ENCODE data around the gene PDX1.

The PDX1 gene

DNA sequence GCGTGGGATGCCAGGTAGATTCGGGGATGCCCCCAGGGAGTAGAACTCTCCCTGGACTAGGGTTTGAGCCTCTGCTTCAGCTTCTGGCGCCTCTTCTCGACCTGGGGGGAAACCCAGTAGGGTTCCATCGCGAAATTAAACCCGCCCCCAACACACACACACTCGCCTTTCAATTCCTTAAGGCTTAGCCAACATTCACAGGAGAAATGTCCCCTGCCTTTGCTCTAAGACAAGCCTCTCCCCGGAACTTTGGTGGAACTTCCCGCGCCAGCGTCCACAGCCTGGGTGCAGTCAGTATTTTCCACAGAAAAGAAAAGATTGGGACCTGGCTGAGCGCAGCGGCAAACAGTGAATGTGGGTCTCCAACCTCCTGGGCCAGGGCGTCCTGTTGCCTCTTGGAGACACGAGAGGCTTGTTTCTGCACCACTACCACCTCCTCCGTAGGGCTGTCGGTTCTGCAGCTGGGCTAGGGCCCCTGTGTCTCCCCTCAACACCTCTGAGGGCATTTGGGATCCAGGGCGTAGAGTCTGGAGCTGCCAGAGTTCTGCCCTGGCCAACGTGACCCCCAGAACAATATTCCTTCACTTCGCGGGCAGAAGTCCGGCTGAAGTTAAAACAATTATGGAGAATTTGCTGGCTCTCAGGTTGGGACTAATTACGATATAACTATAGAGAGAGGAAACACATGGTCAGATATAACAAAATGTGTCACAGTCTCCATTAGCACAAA is 3.2 kb downstream of the PDX1 start:
- no peak for DNase-seq

DNA sequence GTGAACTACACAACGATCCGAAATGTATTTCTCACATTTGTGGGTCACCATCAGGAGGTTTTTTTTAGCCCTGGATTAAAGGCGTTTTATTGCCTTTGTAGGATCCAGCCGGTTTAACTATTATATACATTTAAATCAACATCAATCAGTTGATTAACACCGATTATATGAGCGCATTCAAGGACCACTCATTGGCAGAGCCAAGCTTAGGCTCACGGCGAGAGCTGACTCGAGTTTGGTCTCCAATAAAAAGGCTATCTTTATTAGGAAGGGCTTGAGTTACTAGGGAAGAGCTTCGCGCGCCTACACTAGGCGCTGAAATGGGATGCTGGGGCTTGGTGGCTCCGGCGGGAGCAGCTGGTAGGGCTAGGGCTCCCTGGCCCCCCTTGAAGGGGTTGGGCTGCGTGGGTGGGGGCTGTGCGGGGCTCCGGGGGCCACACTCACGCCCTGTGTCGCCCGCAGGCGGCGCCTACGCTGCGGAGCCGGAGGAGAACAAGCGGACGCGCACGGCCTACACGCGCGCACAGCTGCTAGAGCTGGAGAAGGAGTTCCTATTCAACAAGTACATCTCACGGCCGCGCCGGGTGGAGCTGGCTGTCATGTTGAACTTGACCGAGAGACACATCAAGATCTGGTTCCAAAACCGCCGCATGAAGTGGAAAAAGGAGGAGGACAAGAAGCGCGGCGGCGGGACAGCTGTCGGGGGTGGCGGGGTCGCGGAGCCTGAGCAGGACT is 4.2 kb downstream of the PDX1 start:
- DNase-seq: no peak

DNA sequence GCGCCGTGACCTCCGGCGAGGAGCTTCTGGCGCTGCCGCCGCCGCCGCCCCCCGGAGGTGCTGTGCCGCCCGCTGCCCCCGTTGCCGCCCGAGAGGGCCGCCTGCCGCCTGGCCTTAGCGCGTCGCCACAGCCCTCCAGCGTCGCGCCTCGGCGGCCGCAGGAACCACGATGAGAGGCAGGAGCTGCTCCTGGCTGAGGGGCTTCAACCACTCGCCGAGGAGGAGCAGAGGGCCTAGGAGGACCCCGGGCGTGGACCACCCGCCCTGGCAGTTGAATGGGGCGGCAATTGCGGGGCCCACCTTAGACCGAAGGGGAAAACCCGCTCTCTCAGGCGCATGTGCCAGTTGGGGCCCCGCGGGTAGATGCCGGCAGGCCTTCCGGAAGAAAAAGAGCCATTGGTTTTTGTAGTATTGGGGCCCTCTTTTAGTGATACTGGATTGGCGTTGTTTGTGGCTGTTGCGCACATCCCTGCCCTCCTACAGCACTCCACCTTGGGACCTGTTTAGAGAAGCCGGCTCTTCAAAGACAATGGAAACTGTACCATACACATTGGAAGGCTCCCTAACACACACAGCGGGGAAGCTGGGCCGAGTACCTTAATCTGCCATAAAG is 4.8 kb downstream of the PDX1 start:
- DNase-seq: no peak

DNA sequence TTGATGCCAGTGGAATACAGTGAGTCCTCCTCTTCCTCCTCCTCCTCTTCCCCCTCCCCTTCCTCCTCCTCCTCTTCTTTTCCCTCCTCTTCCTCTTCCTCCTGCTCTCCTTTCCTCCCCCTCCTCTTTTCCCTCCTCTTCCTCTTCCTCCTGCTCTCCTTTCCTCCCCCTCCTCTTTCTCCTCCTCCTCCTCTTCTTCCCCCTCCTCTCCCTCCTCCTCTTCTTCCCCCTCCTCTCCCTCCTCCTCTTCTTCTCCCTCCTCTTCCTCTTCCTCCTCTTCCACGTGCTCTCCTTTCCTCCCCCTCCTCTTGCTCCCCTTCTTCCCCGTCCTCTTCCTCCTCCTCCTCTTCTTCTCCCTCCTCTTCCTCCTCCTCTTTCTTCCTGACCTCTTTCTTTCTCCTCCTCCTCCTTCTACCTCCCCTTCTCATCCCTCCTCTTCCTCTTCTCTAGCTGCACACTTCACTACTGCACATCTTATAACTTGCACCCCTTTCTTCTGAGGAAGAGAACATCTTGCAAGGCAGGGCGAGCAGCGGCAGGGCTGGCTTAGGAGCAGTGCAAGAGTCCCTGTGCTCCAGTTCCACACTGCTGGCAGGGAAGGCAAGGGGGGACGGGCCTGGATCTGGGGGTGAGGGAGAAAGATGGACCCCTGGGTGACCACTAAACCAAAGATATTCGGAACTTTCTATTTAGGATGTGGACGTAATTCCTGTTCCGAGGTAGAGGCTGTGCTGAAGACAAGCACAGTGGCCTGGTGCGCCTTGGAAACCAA is 5.6 kb downstream of the PDX1 start:
- no peak for DNase-seq

DNA sequence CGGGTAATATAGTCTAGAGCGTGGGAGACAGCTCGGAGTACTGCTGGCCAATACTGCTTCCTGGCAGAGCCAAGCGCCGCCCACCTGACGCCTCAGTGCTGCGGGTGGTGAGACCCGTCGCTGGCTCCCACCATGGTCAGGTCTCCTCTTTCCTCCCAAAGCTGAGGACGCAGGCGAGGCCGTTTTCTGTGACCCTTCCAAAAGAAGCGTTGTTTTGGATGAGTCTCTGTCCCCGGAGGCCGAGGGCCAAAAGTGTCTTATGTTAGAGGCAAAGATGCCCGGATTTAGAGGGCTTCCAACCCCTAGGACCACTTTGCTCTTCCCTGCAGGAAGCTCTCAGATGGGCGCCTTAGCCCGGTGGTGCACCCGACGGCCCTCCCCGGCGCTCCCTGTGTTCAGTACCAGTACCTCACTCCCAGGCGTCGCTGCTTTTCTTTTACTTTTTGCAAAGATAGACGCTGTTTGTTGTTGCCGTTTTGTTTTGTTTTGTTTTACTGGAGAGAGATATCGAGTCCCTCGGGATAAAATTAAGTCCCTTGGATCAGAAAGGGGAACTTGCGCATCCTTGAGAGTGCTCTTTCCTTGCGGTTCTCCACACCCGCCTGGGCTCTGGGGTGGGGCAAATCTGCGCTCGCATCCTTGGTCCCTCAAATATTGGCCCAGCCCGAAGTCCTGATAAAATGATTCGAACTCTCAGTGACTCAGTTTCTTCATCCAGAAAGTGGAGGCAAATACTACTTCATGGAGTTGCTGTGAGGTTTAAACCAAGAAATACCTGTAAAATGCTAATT is 7.0 kb downstream of the PDX1 start:
- no peak for DNase-seq

DNA sequence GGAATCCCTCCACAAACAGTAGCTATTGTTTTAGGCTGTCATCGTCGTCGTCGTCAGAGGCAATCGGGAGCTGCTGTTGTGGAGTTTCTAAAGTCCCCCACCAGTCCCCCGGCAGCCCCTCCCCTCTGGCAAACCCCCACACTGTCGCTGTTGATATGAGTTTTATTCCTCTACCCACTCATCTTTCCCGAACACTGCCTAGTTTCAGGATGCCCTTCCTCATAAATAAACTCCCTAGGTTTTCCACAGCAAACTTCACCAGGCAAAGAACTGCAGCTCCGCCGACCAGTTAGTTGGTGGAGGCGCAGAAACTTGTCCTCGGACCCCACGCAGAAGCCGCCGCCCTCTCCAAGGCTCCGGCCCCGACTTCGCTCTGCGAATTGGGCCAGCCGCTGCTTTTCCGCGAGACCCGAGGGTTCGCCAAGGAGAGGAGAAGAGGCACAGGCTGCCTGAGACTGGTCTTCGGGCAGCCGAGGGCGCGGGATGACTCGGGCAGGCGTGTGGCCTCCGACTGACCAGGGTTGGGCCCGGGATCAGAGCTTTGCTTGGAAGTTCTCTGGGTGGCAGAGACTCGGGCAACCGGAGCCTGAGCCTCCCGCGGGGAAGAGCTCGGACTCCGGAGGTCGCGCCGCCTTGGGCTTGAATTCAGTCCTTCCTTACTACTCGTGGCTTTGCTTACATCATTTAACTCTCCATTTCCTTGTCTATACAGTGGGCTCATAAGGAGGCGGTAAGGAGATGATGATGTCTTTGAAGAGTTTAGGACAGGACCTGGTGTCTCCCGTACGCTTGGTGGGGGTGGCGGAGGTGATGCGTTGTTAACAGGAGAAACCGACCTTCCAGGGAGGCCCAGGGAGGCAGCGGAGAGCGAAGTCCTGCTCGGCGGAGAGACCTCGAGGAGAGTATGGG is 7.9 kb downstream of the PDX1 start:
- no peak for DNase-seq

DNA sequence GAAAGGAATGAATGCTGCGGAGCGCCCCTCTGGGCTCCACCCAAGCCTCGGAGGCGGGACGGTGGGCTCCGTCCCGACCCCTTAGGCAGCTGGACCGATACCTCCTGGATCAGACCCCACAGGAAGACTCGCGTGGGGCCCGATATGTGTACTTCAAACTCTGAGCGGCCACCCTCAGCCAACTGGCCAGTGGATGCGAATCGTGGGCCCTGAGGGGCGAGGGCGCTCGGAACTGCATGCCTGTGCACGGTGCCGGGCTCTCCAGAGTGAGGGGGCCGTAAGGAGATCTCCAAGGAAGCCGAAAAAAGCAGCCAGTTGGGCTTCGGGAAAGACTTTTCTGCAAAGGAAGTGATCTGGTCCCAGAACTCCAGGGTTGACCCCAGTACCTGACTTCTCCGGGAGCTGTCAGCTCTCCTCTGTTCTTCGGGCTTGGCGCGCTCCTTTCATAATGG is 8.6 kb downstream of the PDX1 start:
- no peak for DNase-seq

DNA sequence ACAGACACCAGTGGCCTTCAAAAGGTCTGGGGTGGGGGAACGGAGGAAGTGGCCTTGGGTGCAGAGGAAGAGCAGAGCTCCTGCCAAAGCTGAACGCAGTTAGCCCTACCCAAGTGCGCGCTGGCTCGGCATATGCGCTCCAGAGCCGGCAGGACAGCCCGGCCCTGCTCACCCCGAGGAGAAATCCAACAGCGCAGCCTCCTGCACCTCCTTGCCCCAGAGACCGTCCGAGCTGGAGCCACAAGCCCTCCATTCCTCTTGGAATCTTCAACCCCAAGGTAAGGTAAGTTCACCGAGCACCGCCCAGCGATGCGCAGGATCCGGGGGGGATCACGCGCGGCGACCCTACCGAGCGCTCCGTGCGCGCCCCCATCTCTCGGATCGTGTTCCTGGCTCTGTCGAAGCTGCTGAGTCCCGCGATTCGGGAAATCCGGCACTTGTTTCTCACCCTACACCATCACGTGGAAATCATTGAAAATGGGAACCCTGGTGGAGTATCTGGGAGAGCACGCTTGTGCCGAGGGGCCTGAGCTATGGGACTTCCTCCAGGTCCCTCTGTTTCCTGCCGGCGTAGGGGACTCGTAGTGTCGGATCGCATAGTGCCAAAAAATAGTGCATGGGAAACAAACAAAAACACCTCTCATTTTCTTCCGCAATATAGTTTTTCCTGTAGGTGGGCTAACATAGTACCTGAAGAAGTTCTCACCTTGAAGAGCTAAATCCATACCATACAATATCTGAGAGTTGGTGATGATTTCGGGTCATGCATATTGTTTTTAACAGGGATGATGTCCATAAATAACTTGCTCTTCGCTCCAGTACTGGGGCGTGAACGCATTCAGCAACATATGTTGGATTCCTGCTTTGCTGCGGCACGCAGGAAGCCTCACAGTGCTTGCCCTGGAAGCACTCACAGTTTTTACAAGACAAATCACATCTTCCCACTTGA is 9.3 kb downstream of the PDX1 start:
- DNase-seq: no peak

DNA sequence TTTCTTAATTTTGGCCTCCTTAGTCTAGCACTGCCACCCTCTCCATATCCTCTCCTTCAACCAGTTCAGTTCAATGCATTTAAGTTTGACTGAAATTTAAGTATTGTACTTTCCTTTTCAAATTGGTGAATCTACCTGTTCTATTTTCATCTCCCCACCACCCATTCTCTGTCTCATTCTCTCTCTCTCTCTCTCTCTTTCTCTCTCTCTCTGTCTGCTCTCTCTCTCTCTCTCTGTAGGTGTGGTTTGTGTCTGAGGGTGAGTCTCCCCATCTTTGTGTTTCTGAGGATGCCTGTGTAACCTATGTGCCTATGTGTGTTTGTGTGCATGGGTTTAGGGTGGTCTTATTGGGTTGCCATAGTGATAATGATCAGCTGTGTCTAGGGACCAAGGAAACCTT is 10.1 kb downstream of the PDX1 start:
- DNase-seq: no peak

DNA sequence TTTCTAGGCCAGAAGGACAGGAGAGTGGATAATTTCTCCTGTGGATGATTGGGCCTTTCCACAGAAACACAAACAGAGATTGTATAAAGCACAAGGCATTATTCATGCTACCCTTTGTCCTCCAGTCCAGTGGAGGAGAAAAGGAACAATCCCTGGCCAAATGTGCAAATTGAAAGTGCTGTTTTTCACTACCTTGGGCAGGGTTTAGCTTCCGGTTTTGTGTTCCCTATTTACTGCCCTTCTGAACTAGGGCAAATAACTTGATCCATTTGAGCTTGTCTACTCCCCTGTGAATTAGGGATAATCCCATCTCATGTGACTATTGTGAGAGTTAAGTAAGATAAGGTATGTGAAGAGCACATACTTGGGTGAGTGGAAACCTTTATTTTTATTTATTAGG is 13.3 kb downstream of the PDX1 start:
- no peak for DNase-seq

DNA sequence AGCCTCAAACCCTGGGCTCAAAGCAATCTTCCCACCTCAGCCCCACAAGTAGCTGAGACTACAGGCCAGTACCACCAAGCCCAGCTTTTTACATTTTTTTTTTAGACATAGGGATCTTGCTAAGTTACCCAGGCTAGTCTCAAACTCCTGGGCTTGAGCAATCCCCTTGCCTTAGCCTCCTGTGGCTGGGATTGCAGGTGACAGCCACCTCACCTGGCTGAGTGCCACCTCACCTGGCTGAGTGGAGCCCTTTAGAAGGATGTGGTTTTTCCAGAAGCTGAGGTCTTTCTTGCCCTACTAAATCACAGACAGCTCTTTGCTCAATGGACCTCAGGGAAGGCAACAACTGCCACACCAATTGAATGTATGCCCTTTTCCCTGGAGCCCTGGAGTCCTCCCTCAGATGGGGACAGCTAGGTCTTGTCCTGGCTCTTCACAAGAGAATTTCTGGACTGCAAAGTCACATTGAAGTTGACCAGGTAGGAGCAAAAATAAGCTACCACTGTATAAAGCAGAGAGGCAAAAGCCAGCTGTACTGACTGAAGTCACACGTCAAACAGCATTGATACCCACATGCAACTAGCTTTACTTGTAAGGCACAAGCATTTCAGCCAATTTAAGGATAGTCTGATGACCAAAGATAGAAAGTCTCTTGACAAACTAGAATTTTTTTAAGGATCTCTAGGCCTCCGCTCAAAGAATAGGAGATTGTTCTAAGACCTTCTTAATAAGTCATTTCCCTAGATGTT is 14.0 kb downstream of the PDX1 start:
- DNase-seq: no peak

DNA sequence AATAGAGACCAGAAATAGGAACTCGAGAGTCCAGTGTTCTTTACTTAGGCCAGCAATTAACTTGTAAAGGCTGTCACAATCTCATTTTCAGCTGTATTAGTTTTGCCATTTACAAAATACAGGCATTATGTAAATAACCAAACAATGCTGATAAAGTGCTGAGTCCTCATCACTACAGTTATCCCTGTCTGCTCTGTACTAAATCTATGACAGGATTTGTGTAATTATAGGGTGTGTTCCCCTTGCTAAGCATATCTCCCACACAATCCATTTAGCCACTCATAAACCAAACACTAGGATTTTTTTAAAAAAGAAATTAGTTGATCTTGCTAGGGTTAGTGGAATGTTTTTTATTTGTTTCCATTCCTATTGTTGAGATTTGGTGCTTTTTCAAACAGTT is 23.2 kb downstream of the PDX1 start:
- no peak for DNase-seq

DNA sequence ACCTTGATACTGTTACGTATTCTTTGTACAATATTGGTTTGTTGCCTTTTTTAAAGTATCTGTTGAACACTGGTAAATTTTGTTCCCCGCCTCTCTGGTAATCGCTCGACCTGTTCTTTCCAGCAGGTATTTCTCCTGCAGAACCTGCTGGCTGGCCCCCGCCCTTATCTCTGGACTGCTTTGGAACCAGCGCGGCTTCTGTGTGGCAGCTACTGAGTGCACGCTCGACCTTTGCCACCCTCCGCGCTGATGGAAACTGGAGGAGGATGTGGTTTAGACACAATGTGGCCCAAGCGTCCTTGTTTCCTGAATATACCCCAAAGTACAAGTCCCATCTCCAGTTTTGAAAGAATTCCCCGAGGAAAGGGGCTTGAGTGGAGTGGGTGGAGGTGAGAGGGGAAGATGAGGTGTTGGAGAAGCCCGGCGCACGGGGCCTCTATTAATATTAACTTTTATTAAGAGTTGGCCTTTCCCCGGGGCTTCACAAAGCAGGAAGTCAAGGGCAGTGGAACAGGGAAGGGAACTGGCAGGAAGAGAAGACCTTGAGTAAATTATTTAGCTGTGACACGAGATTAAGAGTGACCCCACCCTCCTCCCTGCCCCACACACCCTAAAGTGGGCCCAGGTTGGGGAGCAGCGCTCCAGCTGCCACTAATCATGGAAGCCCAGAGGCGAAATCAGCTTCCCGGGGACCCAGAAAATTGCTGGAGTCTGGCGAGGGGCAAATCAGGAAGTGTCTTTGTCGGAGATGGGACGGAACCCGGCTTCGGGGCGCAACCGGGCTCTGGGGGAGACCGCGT is 33.3 kb downstream of the PDX1 start:
- DNase-seq: no peak

DNA sequence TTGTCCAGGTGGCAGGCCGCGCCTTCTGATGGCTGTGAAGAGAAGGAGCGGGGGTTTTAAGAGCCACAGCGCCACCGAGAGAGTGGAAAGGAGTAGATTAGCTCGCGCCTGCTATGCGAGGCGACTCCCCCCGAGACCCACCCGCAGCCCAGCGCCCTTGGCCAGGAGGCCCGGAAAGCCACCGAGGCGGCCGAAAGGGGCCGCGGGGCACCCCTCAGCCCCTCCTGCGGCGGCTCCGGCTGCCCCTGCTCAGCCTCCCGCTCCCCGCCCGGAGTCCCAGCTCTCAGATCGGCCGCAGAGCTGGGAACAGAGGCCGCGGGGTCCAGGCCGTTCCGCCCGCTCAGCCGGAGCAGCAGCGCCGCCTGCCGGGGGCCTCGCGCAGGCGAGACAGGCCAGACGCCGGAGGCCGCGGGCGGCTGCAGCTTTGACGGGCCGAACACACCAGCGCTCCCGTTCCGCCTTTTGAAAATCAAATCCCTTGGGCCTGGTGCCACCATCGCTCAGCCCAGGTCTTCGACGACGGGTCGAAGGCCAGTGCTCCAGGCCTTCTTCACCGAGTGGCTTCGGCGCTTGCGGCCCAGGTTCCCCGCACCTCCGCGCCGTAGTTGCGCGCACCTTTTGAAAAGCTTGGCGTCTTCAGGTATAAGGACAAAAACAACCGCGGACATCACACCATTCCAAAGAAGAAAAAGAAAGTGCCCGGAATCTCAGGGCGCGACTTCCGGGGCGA is 34.0 kb downstream of the PDX1 start:
- DNase-seq: no peak

DNA sequence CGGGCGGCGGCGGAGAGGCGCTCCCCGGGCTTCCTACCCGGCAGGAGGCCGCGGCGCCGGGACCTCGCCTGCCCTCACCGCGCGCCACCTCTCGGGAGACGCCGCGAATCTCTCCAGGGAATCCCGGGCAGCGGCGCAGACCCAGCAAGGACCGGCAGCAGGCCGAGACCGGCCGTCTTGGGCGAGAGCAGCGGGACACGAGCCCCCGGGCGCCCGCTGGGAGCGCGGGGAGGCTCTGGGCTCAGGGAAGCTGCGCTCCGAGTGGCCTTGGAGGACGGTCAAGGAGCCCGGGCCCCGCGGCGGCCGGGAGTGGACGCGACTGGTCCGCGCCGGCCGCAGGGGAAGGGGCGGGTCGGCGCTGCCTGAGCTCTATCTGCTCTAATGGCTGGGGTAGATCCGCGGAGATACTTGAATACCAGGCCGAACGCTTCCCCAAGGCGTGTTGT is 34.6 kb downstream of the PDX1 start:
- no peak for DNase-seq

DNA sequence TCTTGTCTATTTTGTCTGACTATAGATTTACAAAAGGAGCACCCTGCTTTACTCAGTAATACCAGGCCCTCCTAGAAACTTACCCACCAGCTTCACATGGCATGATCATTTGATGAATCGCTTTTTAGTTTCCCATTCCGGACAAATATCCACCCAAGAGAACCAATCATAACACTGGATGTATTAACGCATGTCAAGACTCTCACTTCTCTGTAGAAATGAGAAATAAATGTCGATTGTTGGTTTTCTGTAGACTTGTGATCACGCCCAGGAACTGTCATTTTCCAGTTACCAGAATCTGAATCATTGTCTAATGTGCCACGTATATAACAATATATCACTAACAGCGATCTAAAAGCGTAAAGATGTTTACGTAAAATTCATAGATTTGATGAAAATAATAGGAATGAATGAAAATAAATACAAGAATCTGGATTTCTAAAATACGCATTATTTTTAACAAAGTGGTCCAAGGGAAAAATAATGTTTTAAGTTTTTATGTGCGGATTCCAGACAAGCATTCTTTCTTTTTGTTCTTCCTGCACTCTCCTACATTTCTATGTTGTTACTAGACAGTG is 35.3 kb downstream of the PDX1 start:
- DNase-seq: no peak

DNA sequence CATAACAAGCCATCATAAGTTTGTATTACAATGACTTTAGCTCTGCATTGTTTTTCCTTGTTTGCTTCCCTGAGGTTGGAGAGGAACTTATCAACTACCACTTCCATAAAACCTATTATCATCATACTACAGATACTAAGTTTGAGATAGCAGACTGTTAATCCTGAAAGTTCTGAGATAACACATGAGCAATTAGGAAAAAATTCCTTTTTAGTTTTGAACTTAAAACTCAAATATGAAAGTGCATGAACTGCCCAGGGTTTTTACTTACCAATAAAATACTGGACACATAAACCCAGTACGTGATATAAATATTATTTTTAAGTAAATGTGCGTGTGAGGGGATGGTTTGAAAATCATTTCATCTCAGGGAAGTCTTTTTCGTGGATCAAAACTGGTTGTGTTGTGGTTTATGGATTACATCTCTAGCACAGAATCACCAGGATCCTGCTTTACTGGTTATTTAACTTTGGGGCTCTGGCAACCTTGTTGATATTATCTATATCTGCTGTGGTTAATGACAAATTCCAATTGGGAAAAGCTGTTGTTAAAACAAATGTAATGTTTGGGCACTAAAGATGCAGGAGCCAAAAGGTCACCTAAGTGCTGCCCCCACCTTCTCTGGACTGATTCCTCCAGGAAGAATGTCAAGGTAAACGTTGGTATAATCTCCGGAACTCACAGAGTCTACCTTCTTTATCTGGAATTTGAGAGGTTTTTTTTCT is 36.9 kb downstream of the PDX1 start:
- DNase-seq: no peak

All from cerebellar nuclear complex (tissue), 1 donor.